Posterior cingulate gyrus (tissue), 11 donors: Measurements from ENCODE around the gene MYBBP1A.

Experiments used
- DNase-seq, 10 donors: peaks; one replicate each; pipeline versions ENCODE4 v3.0.0 to v3.0.0-alpha.2; 2020 to 2021; ENCODE audit warnings: mixed read lengths in 3 of 10
- intact Hi-C: fragments of 100-400 bp; cut with DNase I; formaldehyde crosslinking; loops from one replicate; pipeline ENCODE4 v1.15.1; 2023

Gene MYBBP1A

DNA sequence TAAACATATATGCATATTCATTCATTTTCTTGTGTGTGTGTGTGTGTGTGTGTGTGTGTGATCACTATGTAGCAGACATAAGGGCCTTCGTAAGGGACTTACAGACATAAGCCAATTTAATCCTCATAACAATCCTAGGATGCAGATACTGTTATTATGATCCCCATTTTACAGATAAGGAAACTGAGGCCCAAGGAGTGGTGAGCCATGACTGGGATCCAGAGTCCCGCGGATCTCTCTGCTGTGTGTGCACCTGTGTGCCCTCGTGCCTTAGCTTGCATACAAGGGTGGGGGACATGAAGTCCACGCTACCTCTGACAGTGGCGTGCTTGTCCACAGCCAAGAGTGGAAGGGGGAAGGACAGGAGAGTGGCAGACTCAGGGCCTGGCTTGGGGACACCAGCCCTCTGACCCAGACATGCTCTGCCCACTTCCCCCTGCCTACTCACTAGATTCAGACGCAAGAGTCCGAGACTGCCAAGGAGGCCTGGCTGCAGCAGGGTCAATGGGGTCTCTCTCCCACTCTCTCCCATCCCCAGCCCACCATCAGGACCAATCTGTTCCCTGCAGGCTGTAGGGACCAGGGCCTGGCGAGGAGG is 19.4 kb upstream of the MYBBP1A start:
- peak in 1 of 10 donors; percentile 31 for DNase-seq
- intact Hi-C loops: loop anchor here (10.0 kb wide), 1 partner anchor 120 kb away; no protein-coding TSS in a partner anchor

DNA sequence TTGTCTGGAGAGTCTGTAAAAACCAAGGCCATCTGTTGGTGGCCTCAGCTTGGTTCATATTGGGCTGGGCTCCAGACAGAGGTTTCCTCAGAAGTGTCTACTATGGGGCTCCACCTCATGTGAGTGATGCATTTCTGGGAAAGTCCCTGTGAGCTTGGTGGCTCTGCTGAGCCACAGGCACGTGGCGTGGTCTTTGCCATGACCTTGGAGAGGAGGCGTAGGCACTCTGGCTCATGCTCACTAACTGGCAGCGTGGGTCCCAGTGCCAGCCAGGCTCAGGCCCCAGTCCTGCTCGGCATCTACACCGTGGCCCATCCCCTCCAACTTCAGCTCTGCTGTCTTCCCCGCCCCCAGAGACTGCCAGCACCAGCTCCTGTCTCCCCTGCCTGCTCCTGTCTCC is 18.5 kb upstream of the MYBBP1A start:
- intact Hi-C loops: loop anchor here (10.0 kb wide), 1 partner anchor 121 kb away; no protein-coding TSS in a partner anchor
- peak in 1 of 10 donors; percentile 53 for DNase-seq

DNA sequence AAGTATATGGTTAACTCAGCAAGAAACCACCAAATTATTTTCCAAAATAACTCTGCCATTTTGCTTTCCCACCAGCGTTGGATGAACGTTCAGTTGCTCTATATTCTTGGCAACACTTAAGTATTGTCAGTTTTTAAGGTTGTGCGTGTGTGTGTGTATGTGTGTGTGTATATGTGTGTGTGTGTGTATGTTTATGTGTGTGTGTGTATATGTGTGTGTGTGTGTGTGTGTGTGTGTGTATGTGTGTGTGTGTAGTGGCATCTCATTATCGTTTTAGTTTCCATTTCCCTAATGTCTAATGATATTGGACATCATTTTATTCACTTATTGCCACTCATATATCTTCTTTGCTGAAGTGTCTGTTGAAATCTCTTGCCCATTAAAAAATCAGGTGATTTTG is 17.9 kb upstream of the MYBBP1A start:
- no peak for DNase-seq
- intact Hi-C loops: loop anchor here (10.0 kb wide), 1 partner anchor 122 kb away; no protein-coding TSS in a partner anchor

DNA sequence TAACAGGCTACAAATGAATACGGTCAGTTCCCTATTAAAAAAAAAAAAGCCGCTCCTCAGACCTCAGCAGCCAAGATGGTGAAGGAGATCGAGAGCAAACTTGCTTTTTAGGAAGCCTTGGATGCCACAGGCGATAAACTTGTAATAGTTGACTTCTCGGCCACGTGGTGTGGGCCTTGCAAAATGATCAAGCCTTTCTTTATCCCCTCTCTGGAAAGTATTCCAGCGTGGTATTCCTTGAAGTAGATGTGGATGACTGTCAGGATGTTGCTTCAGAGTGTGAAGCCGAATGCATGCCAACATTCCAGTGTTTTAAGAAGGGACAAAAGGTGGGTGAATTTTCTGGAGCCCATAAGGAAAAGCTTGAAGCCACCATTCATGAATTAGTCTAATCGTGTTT is 16.9 kb upstream of the MYBBP1A start:
- intact Hi-C loops: loop anchor here (10.0 kb wide), 1 partner anchor 123 kb away; no protein-coding TSS in a partner anchor
- DNase-seq: no peak

DNA sequence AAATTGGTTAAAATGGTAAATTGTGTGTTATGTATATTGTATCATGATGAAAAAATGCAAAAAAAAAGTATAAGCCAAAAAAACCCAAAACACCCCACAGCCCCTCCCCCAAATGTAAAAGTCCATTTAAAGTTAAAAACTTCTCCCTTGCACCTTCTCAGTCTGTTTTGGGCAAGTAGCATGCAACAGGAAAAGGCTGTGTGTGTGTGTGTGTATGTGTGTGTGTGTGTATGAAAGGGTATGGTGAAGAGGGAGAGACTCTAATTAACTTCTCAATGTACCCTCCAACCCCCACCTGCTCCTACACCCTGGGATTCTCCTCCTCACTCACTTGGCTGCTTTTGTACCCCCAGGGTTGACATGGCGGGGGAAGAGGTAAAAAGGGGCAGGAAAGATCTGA is 14.4 kb upstream of the MYBBP1A start:
- intact Hi-C loops: no loop called here
- no peak for DNase-seq

DNA sequence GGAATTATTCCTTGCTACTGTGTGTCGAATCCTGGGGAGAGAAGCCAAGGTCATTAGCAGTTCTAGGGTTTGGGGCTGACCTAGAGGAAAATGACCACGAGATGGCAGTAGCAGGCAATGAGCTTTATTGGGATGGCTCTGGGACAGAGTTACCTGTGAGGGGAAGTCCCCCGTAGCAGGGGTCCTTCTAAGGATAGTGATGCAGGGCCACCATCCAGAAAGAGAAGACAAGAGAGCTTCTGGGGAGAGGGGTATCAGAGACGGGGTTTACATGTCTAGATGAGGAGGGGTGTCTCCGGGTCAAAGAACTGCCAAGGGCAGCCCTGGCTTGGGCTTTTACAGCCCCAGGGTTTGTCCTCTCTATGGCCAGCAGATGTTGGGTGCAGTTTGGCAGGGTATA is 11.6 kb upstream of the MYBBP1A start:
- DNase-seq: peak in 4 of 10 donors; percentile 48 to 58 (median 49)
- intact Hi-C loops: loop anchor here (2.0 kb wide), 1 partner anchor 60 kb away; no protein-coding TSS in a partner anchor

DNA sequence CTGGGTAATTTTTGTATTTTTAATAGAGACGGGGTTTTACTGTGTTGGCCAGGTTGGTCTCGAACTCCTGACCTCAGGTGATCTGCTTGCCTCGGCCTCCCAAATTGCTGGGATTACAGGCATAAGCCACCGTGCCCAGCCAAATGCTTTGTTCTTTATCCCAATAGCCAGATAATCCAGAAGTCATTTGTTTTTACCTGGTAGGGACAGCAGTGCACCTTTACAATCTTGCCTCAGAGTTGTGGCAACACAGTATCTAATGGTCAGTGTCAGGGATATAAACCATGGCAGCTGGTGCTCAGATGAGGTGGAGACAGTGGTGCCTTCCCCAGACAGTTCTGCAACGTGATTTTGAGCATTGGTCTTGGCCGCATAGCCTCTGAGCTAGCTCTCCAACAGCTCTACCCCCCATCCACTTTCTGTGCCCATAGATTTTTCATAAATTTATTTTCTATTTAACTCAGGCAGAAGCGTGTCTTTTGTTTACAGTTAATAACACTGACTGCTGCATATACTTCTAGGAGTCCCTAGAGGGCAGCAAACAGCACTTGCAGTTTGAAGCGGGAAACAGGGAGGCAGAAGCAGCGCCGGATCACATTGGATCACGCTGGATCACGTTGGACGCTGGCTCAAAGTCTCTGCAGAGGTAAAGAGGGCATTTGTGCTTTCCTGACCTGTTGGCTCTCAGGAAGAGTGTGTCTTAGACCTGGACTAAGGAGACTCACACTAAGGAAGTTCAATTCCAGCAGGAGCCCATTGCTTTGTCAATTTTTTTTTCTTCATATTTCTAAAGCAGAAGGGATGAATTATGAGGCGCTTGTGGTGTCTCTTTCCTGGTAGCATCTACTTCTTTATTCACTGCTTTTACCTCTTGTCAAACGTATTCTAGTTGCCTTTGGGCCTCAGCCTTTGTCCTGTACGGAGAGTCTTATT is 10.3 kb upstream of the MYBBP1A start:
- intact Hi-C loops: loop anchor here (2.0 kb wide), 1 partner anchor 61 kb away; no protein-coding TSS in a partner anchor
- DNase-seq: peak in 9 of 10 donors; percentile 56 to 94 (median 69)

DNA sequence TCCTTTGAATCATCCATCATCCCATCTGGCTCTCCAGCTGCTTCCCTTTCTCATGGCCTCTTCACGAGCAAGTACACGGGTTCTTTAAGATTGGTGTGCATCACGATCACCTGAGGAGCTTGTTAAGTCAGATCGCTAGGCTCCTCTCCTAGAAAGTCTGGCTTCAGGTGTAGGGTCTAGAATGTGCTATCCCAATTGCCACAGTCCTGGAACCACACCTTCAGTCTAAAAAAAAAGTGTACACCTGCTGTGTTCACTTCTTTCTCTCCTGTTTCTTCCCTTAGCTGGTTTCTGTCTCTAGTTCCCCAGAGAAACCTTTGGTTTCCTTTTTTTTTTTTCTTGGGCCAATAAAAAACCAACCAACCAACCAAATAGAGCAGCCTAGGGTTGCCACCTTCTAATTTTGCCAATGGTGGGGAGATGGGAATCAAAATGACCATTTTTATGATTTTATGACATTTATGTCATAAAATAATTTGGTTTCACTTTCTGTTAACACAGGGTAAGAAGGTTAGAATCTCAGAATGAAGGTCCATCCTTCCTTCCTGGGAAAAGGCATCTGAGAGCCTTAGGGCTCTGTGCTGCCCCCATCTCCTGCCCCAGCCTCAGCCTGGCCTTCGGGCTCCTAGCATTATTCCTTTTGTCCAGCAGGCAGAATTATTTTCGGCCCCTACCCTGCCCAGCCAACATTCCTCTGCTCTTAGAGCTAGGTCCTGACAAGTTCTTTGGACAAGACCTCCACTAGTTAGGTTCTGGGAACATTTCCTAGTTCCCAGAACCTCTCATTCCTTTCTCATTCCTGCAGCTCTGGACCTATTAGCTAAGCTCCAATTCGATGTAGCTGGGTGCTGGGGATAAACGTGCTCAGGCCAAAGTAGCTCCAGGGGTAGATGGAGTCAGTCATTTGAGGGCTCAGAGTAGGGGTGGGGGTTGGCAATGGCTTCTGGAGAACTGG is 7.1 kb upstream of the MYBBP1A start:
- peak in 2 of 10 donors; percentile 10 to 17 for DNase-seq
- intact Hi-C loops: no loop called here

DNA sequence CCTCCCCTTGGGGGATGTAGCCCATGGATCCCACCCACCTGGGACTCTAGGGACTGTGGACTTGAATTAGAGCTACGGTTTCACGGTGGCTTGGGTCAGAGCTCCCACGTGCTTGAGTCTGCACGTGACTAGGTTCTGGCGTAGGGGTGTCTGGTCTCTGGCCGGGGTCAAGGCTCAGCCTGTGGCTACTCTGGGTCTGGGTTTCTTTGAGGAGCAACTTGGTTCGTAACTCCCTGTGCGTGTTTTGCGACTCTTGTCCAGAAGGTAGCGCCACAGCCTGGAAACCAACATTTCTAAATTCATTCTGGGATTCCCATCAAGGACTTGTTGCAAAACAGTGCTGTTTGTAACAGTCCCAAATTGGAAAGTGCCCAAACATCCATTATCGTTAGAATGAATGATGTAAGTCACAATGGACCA is 5.7 kb upstream of the MYBBP1A start:
- peak in 2 of 10 donors; percentile 32 to 73 for DNase-seq
- intact Hi-C loops: no loop called here

DNA sequence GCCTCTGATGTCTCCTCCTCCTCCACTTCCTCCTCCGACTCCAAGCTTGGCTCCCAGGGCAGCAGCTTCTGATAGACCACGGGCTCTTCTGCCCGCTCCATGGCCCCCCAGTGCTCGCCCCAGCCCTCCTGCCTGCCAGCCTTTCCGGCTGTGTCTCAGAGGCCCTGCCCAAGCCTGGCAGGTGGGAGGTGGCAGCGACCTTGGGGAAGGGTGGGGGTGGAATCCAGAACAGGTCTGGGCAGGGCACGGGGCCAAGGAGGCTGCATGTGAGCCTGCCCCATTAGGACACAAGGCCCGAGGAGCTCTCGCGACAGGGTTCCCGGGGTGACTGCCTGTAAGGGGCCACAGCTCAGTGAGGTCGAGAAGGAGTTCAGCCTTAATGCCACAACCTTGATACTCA is 5.2 kb upstream of the MYBBP1A start, which contains the start of gene GGT6:
Gene GGT6 (minus strand): TSS at position 157 of the 400 bp plus-strand sequence. CDS start 56 bp downstream, at position 101.
- DNase-seq: peak in 3 of 10 donors; percentile 24 to 54 (median 53)
- intact Hi-C loops: no loop called here

DNA sequence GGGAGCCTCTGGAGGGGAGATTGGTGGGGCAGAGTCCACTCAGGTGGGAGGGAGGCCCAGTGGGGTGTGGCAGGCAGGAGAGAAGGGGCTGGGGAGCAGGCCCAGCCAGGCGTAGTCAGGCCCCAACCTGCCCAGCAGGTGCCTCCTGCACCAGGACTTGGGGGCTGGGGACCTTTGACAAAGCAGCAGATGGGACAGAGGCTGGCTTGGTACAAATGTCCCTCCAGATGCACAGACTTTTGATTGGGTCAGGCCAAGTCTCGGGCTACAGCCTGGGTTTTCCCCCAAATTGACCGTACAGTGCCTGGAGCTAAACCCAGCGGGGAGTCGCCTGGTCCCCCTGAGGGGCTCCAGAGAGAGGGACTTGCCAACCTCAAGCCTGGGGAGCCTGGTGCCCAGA is 4.8 kb upstream of the MYBBP1A start:
- DNase-seq: peak in 2 of 10 donors; percentile 31 to 57
- intact Hi-C loops: no loop called here

DNA sequence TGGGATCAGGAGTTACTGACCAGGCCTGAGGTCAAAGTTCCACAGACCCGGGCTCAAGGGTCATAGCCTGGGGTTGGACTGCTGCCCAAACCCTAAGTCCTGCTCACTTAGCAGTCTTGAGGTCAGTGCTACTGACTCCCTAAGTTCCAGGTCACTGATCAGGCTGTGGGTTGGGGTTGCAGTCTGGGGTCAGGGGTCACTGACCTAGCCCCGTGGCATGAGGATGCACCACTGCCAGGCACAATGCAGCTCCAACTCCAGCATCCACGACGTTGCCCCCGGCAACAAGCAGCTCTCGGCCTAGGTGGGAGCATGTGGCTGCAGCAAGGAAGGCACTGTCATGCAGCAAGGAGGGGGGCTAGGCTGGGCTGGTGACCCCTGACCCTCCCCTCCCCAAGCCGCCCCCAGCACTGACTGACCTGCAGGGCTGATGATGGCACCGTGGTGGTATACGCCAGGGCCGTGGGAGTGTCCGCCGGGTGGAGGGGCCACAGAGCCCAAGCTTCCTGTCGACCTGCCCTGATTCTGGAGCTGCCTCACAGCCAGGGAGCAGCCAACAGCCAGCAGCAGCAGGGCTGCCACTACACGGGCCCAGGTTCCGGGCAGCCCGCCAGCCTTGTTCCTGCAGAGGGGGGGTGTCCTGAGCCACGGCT is 4.1 kb upstream of the MYBBP1A start:
- intact Hi-C loops: no loop called here
- DNase-seq: peak in 3 of 10 donors; percentile 39 to 80 (median 71)

DNA sequence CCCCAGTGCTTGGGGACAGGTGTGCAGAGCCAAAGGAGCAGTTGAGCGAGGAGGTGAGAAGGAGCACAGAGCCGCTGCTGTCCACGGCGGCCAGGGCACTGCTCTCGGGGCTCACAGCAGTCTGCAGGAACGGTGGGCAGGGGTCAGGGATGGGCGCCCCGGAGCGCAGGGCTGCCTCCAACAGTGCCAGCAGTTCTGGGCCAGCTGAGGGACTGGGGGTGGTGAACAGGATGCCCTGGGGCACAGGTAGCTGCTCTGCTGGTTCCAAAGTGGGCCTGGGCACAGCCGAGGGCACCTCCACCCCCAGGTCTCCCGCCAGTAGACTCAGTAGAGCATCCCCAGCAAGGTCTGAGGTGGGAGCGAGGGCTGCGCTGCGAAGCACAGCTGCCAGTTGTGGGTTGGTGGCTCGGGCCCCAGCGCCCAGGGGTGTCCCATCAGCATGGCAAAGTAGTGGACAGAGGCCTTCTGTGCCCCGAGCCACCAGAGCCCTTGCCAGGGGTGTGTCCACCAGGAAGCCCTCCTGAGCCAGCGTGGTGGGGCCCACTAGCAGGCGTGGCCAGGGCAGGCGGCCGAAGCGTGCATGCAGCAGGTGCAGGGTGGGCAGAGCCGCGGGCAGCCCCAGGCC is 3.3 kb upstream of the MYBBP1A start:
- DNase-seq: peak in 3 of 10 donors; percentile 57 to 77 (median 75)
- intact Hi-C loops: no loop called here

DNA sequence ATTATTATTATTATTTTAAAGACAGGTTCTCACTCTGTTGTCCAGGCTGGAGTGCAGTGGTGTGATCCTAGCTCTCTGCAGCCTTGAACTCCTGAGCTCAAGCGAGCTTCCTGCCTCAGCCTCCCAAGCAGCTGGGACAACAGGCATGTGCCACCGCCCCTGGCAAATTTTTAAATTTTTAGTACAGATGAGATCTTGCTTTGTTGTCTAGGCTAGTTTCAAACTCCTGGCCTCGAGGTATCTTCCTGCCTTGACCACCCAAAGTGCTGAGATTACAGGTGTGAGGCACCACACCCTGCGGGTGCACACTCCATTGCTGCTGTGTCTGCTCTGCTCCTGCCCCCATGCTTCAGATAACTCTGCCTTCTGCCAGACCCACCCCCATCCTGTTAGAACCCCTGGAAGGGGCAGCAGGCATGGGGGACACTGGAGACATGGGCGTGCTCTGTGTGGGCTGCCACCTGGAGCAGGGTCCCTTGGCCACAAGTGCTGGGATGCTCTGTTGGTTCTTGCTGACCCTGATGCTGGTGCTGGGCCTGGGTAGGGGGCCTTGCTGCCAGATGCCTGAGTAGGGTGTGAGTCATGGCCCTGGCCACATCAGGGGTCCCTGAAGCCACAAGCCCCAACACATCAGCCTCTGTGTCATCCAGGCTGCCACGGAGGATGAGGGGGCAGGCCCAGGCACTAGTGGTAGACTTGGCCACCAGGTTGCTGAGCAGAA is 2.6 kb upstream of the MYBBP1A start:
- peak in 2 of 10 donors; percentile 24 to 55 for DNase-seq
- intact Hi-C loops: no loop called here

DNA sequence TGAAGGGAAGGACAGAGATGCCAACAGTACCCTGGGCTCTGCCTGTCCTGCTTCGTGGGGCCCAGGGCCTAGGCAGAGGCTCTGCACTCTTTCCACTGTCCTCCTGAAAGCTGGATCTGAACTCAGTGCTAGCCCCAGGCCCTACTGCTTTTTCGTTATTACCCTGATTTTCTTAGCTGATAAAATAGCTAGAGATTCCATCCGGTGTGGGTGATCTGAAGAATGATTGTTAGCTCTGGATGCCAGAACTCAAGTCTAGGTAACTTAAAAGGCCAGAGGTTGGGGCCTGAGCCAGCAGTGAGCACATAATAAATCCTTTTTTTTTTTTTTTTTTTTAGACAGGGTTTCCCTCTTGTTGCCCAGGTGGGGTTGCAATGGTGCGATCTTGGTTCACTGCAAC is 1.8 kb upstream of the MYBBP1A start:
- intact Hi-C loops: no loop called here

DNA sequence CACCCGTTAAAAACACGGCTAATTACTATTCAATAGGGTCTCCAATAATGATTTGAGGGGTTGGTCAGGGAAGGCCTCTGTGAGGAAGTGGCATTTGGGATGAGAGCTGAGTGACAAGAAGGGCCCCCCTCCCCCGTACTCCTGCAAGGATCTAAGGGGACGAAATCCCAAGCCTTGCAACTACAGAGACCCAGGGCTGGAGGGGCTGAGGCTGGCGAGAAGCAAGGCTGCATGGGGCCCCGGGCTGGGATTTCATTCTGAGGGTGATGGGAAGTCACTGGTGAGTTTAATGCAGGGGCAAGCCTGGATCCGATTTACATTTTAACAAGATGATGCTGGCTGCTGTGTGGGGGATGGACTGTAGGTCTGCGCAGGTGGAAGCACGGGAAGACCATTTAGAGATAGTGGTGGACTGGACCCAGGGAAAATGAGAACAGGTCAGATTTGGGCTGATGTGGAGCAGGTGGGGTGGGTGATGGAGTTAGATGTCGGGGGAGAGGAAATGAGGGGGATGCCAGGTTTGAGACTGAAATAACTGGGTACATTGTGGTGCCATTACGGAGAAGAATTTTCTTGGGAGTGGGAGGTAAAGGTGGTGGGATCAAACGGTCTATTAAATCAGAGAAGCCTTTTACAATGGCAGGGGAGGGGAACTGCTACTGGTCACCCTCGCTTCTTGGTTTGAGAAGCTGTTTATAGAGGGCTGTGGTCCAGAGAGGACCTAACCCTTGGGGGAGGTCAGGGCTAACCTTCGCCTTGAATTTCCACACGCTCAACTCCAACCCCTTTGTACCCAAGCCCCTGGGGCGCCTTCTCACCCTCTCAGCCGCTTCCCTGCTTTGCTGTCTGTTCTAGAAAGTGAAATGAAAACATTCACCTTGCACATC is 932 bp upstream of the MYBBP1A start:
- peak in 3 of 10 donors; percentile 68 to 77 (median 70) for DNase-seq
- intact Hi-C loops: no loop called here

More for the DNA sequence above, 1.8 kb upstream of the MYBBP1A start:
- peak in 1 of 10 donors; percentile 8 for DNase-seq

DNA sequence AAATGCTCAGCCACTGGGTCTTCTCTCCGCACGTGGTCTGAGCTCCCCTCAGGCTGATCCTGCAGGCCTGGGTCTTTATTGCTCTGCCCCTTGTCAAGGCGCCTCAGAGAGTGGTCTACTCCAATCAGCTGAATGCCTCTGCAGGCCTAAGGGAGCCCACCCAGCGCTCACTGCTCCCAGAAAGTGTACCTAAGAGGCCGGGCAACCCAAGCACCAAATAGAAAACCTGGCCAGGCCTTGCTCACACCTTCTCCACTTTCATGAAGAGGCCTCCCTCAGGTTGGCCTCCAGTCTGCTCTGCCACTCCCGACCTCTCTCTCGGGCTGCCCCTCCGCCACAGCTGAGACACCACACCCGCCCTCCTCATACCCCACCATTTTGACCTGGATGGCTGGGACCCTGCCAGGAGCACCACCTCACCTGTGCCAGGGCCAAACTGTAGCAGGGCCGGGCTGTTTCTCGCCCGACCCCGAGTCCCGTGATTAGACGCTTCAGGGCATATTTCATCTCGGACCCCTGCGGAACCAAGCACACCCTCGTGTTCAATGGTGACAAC is 665 bp downstream of the MYBBP1A start:
- DNase-seq: peak in 2 of 10 donors; percentile 83 to 86
- intact Hi-C loops: no loop called here
